HepG2 (cell line): ENCODE results near the gene PRH2. TPM values are rescaled to one million over a fixed set of nuclear protein-coding genes. Genes with fewer than 3 reads are reported as not detected.

Experiments
- ADNP ChIP-seq: sonication (generic); formaldehyde crosslinking; IDR thresholded peaks from 2 replicates; pipeline ENCODE4 v1.4.0; 2020; ENCODE audit warnings: missing genetic modification reagents
- ARID5B ChIP-seq: IDR thresholded peaks from 2 replicates; pipeline ENCODE4 v1.4.0; 2020; ENCODE audit warnings: mild to moderate bottlenecking, missing genetic modification reagents
- ATF4 ChIP-seq, 2 experiments: fragments of 450-650 bp in 1 of 2; sonication (generic) in 1 of 2; formaldehyde crosslinking; IDR thresholded peaks; 2 replicates each; pipeline versions ENCODE4 v1.5.0 to v1.8.0; 2020 to 2022; ENCODE audit warnings: mild to moderate bottlenecking in 1 of 2, missing genetic modification reagents in 1 of 2
- ELF3 ChIP-seq: IDR thresholded peaks from 2 replicates; pipeline ENCODE4 v1.6.1; 2016; ENCODE audit warnings: missing genetic modification reagents, missing compliant biosample characterization
- MXD3 ChIP-seq: IDR thresholded peaks from 2 replicates; pipeline ENCODE4 v1.6.1; 2016; ENCODE audit warnings: mild to moderate bottlenecking, missing biosample characterization, missing genetic modification reagents
- PAXIP1 ChIP-seq: sonication (generic); formaldehyde crosslinking; conservative IDR thresholded peaks from 2 replicates; pipeline ENCODE4 v1.4.0; 2020; ENCODE audit warnings: mild to moderate bottlenecking, missing genetic modification reagents, moderate library complexity
- SRSF1 ChIP-seq: fragments of 200-400 bp; formaldehyde crosslinking; optimal IDR thresholded peaks from 2 replicates; pipeline ENCODE3; 2017; ENCODE audit warnings: mild to moderate bottlenecking, low read depth, low read length, moderate library complexity
- ZNF224 ChIP-seq: sonication (generic); formaldehyde crosslinking; IDR thresholded peaks from 2 replicates; pipeline ENCODE4 v1.5.0; 2020; ENCODE audit warnings: mild to moderate bottlenecking, missing genetic modification reagents
- ZNF468 ChIP-seq: sonication (generic); formaldehyde crosslinking; IDR thresholded peaks from 2 replicates; pipeline ENCODE4 v1.8.0; 2022; ENCODE audit warnings: mild to moderate bottlenecking, moderate library complexity, missing genetic modification reagents
- ZNF598 ChIP-seq: sonication (generic); formaldehyde crosslinking; IDR thresholded peaks from 2 replicates; pipeline ENCODE4 v1.5.1; 2020; ENCODE audit warnings: mild to moderate bottlenecking, missing genetic modification reagents, borderline replicate concordance
- ZNF646 ChIP-seq: sonication (generic); formaldehyde crosslinking; IDR thresholded peaks from 2 replicates; pipeline ENCODE4 v1.9.0; 2021; ENCODE audit warnings: mild to moderate bottlenecking, missing genetic modification reagents
- ZNF672 ChIP-seq: sonication (generic); formaldehyde crosslinking; IDR thresholded peaks from 2 replicates; pipeline ENCODE4 v1.8.1; 2022; ENCODE audit warnings: missing genetic modification reagents
- ZNF883 ChIP-seq: sonication (generic); formaldehyde crosslinking; IDR thresholded peaks from 2 replicates; pipeline ENCODE4 v1.5.1; 2020; ENCODE audit warnings: mild to moderate bottlenecking, missing genetic modification reagents; ENCODE audit errors: not compliant biosample characterization
- polyA plus RNA-seq, 8 experiments: library from polyadenylated mRNA; depleted of rRNA in 3 of 8; stranded (reverse) in 7 of 8; unstranded in 1 of 8; fragments of >200 nt; fragmentation: Illumina TruSeq in 4 of 8; extraction: Trizol in 4 of 8; gene quantifications; 2 replicates each; pipeline versions ENCODE4 v1.2.1 to v1.2.3, GENCODE V29; 2011 to 2016; ENCODE audit warnings: low read depth in 4 of 8, missing spikeins in 1 of 8, mixed read lengths in 1 of 8; ENCODE audit not compliant: insufficient read depth in 1 of 8
- total RNA-seq, 5 experiments: library from RNA; depleted of rRNA; stranded (reverse); fragments of >200 nt; fragmentation: Illumina TruSeq; extraction: Trizol; gene quantifications; 2 replicates each; pipeline ENCODE4 v1.2.3, GENCODE V29; 2016; ENCODE audit warnings: low read depth in 1 of 5

The PRH2 gene
- total and polyA plus RNA-seq, 2 of the 13 experiments (the other 11 are each of a cell fraction or from before 2014, with no cell fraction given) = 0.24 to 0.48 TPM

- TF ChIP-seq ZNF646 (CRISPR knock-in tag) (peak; percentile 62; the same call in 1 of the 2 replicates), ZNF598 (CRISPR knock-in tag) (no peak), ZNF224 (CRISPR knock-in tag) (no peak), ZNF672 (CRISPR knock-in tag) (no peak), ARID5B (CRISPR knock-in tag) (peak; percentile 41; the same call in 1 of the 2 replicates), ADNP (CRISPR knock-in tag) (no peak), ATF4 (CRISPR knock-in tag; IDR thresholded peaks at IDR 0.05) (no peak), ZNF883 (CRISPR knock-in tag) (no peak), MXD3 (CRISPR knock-in tag) (no peak), SRSF1 (no peak), ELF3 (CRISPR knock-in tag) (0 out of 2 replicates have a peak, but pooled peaks have one; percentile 24), PAXIP1 (CRISPR knock-in tag) (peak; percentile 49; the same call in 1 of the 2 replicates), ZNF468 (no peak)
Observed at GRCh38 chr12:10884086-10884725, 44.8 kb upstream of the PRH2 start, which contains the start of gene PRH1 (continued).
